Measurements from ENCODE around the gene GYS2.

DNA sequence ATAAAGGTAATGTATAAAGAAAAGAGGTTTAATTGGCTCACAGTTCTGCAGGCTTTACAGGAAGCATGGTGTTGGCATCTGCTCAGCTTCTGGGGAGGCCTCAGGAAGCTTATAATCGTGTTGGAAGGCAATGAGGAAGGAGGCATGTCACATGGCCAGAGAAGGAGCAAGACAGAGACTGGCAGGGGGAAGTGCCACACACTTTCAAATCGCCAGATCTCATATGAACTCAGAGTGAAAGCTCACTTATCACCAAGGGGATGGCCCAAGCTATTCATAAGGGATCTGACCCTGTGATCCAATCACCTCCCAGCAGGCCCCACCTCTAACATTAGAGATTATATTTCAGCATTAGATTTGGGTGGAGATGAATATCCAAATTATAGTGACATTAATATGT lies 26.7 kb upstream of the GYS2 start:
- TF ChIP-seq TOE1 (IDR thresholded peaks at IDR 0.05; ENCODE audit: borderline replicate concordance) (no peak), TOE1 (CRISPR knock-in tag; IDR thresholded peaks at IDR 0.05; ENCODE audit: borderline replicate concordance, low read depth) (no peak), DACH1 (IDR thresholded peaks at IDR 0.05; ENCODE audit: partially characterized antibody) (no peak), FOXJ3 (CRISPR knock-in tag; IDR thresholded peaks at IDR 0.05) (no peak), RBM22 (IDR thresholded peaks at IDR 0.05; ENCODE audit: low read depth, low read length, poor library complexity, severe bottlenecking) (no peak), RAD21 (CRISPR knock-in tag; conservative IDR thresholded peaks at IDR 0.05 in 1 of 2, IDR thresholded peaks at IDR 0.05 in 1 of 2) (no peak), MYC (IDR thresholded peaks at IDR 0.05; ENCODE audit: low read depth, low read length) (no peak), MYC (CRISPR knock-in tag; IDR thresholded peaks at IDR 0.05; ENCODE audit: borderline replicate concordance, low read depth) (no peak), POLR2A (conservative IDR thresholded peaks at IDR 0.05) (no peak), ZNF444 (CRISPR knock-in tag; IDR thresholded peaks at IDR 0.05) (no peak)
- TF ChIP-seq, protein P1, sequence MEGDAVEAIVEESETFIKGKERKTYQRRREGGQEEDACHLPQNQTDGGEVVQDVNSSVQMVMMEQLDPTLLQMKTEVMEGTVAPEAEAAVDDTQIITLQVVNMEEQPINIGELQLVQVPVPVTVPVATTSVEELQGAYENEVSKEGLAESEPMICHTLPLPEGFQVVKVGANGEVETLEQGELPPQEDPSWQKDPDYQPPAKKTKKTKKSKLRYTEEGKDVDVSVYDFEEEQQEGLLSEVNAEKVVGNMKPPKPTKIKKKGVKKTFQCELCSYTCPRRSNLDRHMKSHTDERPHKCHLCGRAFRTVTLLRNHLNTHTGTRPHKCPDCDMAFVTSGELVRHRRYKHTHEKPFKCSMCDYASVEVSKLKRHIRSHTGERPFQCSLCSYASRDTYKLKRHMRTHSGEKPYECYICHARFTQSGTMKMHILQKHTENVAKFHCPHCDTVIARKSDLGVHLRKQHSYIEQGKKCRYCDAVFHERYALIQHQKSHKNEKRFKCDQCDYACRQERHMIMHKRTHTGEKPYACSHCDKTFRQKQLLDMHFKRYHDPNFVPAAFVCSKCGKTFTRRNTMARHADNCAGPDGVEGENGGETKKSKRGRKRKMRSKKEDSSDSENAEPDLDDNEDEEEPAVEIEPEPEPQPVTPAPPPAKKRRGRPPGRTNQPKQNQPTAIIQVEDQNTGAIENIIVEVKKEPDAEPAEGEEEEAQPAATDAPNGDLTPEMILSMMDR (IDR thresholded peaks at IDR 0.05 in 2 of 3, conservative IDR thresholded peaks at IDR 0.05 in 1 of 3; ENCODE audit: insufficient read depth in 2 of 3, low read depth in 1 of 3, low read length in 3 of 3): no peak

All from K562 (cell line).